ENCODE results near the gene CEP290.

DNA sequence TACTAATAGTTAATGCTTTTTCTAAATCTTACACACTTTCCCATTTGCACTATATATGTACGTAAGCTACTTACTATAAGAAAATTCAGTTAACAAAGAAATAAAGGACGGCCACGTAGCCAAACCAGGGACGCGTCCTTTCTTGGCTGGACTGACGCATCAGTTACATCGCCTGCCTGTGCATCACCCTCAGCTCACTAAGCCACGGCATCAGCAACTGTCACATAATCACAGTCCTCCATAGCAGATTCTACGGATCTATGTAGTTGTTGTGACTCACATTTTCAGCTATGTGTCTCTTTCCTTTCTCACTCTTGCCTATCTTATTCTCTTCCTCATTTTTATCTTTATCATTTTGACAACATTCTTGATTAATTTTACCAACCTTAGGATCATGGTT is 74.6 kb downstream of the CEP290 start:
- no peak for TF ChIP-seq POLR2A (IDR thresholded peaks at IDR 0.05)
- TF ChIP-seq, protein P1, sequence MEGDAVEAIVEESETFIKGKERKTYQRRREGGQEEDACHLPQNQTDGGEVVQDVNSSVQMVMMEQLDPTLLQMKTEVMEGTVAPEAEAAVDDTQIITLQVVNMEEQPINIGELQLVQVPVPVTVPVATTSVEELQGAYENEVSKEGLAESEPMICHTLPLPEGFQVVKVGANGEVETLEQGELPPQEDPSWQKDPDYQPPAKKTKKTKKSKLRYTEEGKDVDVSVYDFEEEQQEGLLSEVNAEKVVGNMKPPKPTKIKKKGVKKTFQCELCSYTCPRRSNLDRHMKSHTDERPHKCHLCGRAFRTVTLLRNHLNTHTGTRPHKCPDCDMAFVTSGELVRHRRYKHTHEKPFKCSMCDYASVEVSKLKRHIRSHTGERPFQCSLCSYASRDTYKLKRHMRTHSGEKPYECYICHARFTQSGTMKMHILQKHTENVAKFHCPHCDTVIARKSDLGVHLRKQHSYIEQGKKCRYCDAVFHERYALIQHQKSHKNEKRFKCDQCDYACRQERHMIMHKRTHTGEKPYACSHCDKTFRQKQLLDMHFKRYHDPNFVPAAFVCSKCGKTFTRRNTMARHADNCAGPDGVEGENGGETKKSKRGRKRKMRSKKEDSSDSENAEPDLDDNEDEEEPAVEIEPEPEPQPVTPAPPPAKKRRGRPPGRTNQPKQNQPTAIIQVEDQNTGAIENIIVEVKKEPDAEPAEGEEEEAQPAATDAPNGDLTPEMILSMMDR (IDR thresholded peaks at IDR 0.05) = no peak
